HG03097 (cell line): Measurements from ENCODE around the gene CD33.
"Not testable (repeated sequence)": the region's sequence is repeated elsewhere in the genome, so short reads cannot be mapped to it uniquely, and the experiment has no call there.

Experiments used
- ATAC-seq: cut with Tn5 transposase; IDR thresholded peaks from one replicate; pipeline ENCODE4 v1.9.1; 2021; ENCODE audit not compliant: unreplicated experiment, low FRiP score

CD33 gene

DNA sequence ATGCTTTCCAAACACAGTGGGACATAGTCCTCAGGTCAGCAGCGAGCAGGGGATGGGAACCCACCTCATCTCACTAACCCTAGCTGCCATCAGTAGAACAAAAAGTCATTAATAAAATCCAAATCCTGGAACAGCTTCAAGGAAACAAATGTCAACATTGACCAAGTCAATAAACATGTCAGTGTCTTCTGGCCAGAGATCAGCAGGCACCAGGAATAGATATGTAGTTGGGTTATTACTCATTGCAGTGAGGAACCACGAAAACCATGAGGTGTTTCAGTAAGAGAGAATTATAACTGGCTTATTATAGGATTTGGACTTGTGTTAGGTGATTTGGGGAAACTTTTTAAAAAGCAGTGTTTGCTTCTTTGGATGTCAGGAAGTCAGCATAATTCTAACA, 17.1 kb upstream of the CD33 start:
- ATAC-seq = no peak

DNA sequence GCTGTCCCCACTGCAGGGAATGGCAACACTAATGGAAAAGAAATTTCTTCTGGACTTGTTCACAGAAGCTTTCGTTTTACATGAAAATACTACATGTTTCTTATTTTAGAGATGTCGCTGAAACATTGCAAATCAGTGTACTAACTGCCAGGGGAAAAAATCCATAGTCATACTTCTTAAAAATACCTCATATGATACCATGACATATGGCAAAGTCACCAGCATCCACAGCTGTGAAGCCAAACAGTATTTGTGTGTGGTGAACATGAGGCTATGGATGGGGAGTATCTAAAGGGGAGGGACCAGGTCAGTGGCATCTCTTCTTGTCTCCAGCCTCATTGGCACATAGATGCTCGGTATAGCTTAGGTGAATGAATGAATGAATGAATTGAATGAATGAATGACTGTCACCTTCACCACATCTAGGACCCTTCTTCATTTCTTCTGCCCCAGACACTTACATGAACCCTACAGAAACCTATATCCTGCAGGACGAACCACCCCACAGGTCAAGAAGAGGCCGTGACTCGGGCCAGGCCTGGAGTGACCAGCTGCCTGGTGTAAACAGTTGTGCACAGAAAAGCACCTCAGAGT, 14.6 kb upstream of the CD33 start:
- no peak for ATAC-seq

DNA sequence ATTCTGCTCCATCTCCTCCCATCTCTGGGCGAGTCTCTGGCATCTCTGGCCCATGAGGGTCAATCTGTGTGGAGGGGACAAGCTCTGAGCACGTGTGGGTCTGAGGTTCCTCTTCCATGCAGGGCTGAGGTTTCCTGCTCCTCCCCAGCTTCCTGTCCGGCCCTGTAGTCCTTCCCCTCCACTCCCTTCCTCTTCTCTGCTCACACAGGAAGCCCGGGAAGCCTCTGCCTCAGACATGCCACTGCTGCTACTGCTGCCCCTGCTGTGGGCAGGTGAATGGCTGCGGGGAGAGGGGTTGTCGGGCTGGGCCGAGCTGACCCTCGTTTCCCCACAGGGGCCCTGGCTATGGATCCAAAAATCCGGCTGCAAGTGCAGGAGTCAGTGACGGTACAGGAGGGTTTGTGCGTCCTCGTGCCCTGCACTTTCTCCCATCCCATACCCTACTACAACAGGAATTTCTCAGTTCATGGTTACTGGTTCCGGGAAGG, 14.0 kb upstream of the CD33 start:
- not testable (repeated sequence) for ATAC-seq

DNA sequence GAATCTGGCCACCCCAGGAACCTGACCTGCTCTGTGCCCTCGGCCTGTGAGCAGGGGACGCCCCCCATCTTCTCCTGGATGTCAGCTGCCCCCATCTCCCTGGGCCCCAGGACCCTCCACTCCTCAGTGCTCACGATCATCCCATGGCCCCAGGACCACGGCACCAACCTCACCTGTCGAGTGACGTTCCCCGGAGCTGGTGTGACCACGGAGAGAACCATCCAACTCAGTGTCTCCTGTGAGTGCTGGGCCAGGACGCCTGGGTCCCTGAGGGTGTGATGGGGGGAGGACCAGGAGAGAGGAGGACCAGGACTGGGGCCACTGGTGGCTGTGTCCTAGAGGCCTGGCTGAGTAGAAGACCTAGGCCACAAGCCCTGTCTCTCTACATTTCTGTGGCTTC, 13.0 kb upstream of the CD33 start:
- ATAC-seq = no peak

DNA sequence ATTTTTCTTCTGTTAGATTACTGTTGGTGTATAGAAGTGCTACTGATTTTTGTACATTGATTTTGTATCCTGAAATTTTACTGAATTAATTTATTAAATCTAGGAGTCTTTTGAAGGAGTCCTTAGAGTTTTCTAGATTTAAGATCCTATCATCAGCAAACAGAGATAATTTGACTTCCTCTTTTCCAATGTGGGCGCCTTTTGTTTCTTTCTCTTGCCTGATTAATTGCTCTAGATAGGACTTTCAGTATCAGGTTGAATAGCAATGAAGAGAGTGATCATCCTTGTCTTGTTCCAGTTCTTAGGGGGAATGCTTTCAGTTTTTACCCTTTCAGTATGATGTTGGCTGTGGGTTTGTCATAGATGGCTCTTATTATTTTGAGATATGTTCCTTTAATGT, 5.6 kb upstream of the CD33 start:
- ATAC-seq = no peak

DNA sequence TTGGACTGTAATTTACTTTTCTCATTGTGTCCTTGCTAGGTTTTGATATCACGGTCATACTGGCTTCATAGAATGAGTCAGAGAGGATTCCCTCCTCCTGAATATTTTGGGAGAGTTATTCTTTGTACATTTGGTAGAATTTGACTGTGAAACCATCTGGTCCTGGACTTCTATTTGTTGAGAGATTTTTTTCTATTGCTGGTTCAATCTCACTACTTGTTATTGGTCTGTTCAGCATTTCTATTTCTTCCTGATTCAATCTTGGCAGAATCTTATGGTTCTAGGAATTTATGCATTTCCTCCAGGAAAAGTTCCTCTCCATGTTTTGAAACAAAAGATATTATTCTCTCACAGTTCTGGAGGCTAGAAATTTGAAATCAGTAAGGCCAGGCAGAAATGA, 4.9 kb upstream of the CD33 start:
- no peak for ATAC-seq

DNA sequence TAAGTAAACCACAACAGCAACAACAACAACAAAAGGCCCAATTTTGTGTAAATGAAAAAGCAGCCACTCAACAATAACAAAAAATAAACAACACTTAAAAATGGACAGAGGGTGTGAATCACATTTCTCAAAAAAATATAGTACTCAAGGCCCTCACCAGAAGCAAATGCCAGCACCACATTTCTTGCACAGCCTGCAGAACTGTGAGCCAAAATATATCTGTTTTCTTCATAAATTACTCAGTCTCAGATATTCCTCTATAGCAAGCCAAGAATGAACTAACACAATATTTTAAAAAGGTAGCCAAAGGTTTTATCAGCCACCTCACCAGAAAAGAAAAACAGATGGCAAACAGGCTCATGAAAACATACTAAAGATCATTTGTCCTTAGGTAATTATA, 3.9 kb upstream of the CD33 start:
- no peak for ATAC-seq

DNA sequence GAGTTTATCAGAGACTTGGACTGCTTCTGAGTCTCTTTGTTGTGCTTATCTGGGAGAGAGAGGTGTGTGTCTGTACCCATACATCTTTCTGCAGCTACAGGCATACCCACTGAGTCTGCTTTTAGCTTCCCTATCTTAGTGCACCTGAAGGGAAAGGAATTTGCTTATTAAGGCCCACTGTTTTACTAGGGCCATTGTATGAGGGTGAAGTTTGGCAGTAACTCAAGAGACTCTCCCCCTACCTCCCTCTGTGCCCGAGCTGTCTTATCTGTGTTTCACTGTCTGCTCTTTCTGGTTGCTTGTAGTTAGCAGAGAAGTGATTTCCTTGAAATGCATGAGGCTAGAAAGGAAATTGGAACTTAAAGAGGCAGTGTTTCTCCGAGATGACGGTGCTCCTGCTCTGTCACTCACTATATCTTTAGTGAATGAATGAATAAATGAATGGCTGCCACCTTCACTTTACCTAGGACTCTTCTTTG, 678 bp upstream of the CD33 start:
- ATAC-seq = no peak

DNA sequence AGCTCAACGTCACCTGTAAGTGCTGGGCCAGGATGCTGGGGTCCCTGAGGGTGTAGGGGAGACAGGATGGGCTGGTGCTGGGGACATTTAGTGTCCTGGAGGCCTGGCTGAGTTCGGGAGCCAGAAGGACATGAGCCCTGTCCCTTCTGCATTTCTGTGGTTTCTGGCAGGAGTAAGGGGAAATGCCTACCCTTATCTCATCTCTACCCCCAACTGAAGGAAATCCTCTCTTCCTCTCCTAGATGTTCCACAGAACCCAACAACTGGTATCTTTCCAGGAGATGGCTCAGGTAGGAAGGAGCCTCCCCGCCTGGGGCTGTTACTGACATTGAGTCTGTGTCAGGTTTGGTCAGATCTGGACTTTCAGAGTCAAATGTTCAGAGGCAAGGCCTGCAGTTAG, 1.2 kb downstream of the CD33 start:
- no peak for ATAC-seq

DNA sequence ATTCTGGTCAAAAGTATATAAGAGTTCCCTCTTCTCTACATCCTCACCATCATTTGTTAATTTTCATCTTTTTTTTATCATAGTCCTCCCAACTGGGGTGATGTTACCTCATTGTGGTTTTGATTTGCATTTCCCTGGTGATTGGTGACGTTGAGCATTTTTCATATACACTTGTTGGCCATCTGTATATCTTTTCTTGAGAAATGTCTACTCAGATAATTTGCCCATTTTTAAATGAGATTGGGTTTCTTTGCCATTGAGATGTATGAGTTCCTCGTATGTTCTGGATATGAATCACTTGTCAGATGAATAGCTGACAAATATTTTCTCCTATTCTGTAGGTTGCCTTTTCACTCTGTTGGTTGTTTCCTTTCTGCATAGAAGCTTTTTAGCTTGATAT, 2.4 kb downstream of the CD33 start:
- ATAC-seq = no peak

DNA sequence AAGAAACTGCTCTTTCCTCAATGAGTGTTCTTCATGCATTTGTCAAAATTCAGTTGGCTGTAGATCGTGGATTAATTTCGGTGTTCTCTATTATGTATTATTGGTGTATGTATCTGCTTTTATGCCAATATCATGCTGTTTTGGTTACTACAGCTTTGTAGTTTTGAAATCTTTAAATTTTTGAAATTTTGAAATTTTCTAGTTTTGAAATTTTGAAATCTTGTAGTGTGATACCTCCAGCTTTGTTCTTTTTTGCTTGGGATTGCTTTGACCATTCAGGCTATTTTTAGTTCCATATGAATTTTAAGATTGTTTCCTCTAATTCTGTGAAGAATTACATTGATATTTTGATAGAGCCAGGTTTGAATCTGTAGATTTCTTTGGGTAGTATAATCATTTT, 3.1 kb downstream of the CD33 start:
- no peak for ATAC-seq

DNA sequence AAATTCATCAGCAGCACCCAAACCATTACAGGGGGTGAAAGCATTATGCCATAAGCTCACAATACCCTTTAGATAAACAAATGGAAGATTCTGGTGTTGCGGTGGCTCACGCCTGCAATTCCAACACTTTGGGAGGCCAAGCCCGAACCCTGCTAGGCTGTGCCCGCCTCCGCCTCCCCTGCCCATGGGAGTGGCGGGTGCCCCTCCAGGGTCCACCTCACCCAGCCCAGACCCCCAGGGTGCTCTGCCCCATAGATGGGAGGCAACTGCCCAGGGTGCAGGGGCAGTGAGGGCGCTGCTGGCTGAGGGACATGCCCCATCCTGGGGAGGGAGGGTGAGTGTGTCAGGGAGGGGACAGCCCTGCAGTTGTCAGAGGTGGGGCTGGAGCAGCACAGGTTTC, 16.0 kb downstream of the CD33 start:
- no peak for ATAC-seq

DNA sequence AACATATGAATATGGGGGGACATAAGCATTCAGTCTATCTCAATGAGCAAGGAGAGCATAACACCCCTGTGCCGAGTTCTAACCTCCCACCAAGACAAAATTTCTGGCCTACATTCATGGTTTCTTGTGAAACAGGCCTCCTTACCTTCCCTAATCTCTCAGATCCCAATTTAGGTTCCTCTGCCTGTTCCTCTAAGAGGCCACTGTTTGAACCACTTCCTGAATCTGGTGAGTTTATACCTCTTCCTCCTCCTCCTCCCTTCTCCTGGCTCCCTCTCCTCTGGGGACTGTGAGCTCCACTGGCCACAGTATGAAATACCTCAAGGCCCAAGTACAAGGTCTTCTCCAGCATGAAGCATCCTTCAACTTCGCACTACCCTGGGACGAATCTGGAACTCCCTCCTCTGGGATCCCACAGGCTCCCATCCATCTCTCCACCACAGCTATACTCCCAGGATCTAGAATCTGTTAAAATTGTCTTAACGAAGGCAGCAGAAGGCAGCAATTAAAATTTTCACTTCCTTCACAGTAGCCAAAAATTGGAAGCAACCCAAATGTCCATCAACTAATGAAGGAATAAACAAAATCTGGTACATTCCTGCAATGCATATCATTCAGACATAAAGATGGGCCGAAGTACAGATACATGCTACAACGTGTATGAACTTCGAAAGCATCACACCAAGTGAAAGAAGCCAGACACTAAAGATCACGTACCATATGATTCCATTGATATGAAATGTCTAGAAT, 18.2 kb downstream of the CD33 start:
- no peak for ATAC-seq

DNA sequence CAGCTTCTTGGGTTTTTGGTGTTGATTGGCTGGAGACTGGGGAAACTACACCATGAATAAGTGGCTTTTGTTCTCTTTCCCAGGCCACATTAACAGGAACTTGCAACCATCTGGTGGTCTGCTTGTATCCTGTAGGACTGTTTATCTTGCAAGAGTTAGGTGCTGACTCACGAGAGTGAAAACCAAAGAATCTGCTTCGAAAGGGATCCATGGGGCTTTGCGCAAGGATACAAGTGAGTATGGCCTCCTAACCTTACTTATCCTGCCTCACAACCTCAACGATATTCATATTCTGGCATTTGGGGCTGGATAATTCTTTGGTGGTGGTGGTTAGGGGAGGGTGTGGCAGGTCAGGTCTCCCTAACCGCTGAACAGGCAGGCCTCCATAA, 21.3 kb downstream of the CD33 start:
- ATAC-seq = no peak

DNA sequence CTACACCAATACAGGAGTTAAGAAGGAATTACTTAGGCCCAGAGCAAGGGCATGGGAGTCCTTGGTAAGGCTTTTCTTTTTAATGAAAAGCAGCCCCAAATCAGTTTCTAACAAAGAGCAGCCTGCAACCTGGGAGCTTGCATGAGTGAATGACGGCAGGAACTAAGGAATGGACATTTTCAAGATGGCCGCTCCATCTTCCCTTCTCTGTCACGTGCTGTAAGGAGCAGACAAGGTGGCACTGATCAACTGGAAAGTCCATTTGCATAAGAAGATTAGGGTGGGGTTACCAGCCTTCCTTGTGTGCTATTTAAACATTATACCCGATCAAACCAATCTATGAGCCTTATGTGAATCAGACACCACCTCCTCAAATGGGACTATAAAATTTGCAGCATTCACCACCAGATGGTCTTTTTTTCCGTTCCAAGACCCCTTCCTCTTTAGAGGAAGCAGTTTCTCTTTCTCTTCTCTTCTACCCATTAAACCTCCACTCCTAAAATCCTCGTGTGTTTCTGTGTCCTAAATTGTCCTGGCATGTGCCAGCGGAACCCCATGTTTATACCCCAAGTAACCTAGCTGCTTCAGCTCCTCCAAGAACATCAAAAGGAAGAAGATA, 23.2 kb downstream of the CD33 start:
- ATAC-seq = no peak

DNA sequence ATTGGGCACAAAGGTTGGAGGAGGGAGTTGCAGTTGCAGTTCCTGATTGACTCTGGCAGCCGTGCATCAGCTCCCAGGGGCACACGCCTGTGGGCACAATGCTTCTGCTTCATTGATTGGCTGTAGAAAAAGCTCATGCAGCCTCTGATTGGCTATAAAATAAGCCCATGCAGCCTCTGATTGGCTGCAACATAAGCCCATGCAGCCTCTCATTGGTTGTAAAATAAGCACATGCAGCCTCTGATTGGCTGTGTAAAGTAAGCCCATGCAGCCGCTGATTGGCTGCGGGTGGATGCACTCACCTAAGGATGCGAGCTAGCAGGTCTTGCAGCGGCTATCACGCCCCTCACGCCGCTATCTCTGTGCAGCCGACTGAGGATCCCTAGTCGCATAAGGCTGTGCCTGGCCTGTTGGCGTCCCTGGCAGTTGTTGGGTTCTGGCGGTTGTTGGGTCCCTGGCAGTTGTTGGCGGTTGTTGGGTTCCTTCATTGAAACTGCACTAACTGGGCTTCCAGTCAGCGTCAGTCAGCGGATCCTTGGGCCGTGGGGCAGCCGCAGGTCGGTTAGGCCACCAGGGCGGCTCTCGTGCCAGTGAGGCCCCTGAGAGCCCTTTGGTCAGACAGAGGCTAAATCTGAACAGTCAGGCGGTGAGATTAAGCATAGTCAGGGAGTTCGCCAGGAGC, 26.0 kb downstream of the CD33 start, which contains the start of gene SIGLECL1:
Gene SIGLECL1 (plus strand): TSS at position 295 of the 682 bp plus-strand sequence. CDS start 12,993 bp downstream, outside the sequence.
- no peak for ATAC-seq

DNA sequence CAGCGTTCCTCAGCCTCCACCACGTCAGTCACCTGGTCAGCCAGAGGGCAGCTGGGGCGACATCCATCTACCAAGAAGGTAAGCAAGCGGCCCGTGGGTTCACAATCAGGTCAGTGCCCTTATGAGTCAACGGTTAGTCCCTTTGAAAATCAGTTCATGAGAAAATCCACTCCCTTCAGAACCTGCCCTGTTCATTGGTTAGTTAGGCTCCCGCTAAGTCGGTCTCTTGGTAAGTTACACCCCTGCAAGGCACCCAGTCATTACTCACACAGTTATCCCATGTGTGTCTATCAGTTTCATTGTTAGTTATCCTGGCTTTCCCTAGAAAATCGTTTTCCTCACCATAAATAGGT, 26.6 kb downstream of the CD33 start:
- no peak for ATAC-seq

DNA sequence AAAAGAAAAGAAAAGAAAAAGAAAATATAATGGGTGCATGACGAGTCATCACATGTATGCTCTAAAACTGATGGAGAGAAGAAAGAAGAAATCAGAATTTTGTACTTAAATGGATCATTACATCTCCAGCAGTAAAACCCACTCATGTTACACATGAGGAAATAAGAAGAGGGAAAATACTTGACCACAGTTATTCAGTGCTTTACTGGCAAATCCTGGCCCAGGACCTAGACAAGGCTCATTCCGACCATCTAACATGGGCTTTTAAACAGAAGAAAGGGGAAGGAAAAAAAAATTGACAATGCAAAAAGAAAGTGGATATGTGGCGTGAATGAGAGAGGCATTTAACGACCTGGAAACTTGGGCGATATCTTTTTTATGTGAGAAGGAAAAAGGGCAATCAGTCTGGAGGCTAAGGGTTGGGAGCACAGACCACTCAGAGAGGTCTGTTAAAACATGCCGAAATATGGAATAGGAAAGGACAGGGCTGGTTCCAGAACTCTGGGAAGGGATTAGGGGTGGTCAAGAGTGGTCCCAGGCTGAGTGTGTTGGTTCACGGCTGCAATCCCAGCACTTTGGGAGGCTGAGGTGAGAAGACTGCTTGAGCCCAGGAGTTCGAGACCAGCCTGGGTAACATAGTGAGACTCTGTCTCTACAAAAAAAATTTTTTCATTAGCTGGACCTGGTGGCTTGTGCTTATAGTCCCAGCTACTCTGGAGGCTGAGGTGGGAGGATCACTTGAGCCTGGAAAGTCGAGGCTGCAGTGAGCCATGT, 27.6 kb downstream of the CD33 start:
- ATAC-seq = no peak

DNA sequence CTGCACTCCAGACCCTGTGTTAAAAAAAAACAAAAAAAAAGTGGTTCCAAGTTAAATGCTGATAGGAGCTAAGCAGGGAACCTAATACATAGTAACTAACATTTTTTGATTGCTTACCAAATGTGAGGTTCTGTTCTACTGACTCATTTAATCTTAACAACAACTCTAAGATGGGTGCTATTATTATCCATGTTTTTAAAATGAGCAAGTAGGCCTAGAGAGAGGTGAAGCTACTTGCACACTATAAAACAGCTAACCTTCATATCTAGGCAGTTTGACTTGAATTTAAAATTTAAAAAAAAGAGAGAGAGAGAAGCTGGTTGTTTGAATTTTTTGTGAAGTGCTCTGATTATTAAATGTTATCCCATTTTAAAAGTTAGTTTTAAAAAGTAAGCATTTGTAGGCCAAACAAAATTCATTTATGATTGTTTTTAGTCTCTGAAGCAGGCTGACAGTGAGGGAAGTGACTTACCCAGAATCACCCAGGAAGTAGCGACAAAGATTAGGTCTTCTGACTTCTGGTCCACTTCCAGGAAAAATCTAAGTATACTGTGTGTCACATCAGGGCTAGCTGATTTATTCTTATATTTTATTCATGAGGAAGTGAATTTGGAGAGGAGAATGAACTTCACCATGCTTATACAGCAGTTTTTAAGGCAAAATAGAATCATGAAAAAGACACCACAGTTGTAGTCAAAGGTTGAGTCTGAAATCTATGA, 28.4 kb downstream of the CD33 start:
- no peak for ATAC-seq

DNA sequence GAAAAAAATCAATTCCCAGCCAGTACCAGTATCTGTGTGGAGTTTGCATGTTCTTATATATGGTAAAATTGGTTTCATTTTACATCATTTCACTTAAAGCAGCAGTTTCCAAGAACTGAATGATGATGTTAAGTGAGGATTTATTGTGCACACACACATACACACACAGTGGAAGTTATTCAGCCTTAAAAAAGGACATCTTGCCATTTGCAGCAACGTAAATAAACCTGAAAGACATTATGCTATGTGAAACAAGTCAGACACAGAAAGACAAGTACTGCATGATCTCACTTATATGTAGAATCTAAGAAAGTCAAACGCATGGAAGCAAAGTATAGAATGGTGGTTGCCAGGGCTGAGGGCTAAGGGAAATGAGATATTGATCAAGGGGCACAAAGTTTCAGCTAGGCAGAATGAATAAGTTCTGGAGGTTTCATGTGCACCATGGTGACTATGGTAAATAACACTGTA, 31.3 kb downstream of the CD33 start:
- no peak for ATAC-seq
